ENCODE results near the gene B3GAT2. TPM values are rescaled to one million over a fixed set of nuclear protein-coding genes. Genes with fewer than 3 reads are reported as not detected.

B3GAT2 gene
- total RNA-seq, 4 donors from 2014 or later = 0.21 TPM; not detected in 3

DNA sequence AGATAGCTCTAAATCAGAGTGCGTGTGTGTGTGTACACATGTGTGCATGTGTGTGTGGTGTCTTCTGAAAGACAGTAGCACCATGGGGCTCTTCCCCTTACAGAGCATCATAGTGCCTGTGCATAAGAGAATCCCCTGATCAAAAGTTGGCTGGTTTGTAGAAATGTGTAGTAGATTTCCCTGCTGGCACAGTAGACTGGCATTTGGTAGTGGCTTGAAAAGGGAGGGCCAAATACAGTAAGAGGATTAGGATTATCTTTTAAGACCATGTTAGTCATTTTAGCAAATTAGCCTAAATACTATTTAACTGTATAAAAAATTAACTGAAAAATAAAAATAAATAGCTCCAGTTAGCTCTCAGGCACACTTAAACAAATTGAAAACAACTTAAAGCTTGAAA, 112.6 kb downstream of the B3GAT2 start:
- Histone ChIP-seq H3K9me3 (no peaks in the 10 kb centered on the region), H3K27me3 (no peaks in the 10 kb centered on the region), H3K4me3 (no peak overlapping the region), H3K4me1 (no peaks in the 10 kb centered on the region), H3K36me3 (no peaks in the 10 kb centered on the region), H3K27ac (no peak overlapping the region)
- no peak for DNase-seq (ENCODE audit: low spot score in 2 of 2)
- TF ChIP-seq POLR2A (IDR thresholded peaks at IDR 0.05) (no peak), EP300 (IDR thresholded peaks at IDR 0.05) (no peak), POLR2AphosphoS5 (IDR thresholded peaks at IDR 0.05) (no peak)
- TF ChIP-seq, protein P1, sequence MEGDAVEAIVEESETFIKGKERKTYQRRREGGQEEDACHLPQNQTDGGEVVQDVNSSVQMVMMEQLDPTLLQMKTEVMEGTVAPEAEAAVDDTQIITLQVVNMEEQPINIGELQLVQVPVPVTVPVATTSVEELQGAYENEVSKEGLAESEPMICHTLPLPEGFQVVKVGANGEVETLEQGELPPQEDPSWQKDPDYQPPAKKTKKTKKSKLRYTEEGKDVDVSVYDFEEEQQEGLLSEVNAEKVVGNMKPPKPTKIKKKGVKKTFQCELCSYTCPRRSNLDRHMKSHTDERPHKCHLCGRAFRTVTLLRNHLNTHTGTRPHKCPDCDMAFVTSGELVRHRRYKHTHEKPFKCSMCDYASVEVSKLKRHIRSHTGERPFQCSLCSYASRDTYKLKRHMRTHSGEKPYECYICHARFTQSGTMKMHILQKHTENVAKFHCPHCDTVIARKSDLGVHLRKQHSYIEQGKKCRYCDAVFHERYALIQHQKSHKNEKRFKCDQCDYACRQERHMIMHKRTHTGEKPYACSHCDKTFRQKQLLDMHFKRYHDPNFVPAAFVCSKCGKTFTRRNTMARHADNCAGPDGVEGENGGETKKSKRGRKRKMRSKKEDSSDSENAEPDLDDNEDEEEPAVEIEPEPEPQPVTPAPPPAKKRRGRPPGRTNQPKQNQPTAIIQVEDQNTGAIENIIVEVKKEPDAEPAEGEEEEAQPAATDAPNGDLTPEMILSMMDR (IDR thresholded peaks at IDR 0.05) = no peak
- WGBS = 100% methylated on average over 1 of the region's 1 CpG

DNA sequence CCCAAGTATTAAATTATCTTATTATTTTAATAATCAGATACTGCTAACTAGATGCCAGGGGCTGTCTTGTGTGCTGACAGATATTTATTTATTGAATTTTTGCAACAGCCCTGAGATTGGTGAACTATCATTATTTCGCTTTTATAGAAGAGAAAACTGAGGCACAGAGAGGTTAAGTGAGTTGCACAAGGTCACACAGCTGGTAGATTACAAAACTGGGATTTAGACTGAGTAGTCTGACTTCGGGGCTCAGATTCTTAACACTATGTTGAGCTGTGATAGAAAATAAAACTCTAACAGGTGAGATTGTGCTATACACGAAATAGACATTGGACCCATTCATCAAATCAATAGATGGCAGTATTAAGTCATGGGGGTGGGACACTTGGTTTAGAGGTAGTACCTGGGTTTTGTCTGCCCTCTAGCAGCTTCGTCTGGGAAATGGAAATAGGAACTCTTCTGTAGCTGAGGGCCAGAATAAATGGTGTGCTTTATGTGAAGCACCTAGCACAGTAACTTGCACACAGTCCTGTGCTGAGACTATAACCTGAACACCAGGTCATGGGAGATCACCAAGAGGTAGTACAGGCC, 113.4 kb downstream of the B3GAT2 start:
- no peak overlapping the region for H3K27ac ChIP-seq
- H3K27me3 ChIP-seq = no peaks in the 10 kb centered on the region
- H3K4me1 ChIP-seq = no peaks in the 10 kb centered on the region
- no peaks in the 10 kb centered on the region for H3K9me3 ChIP-seq
- no peaks in the 10 kb centered on the region for H3K36me3 ChIP-seq
- no peak for DNase-seq (ENCODE audit: low spot score in 2 of 2)
- 93% methylated on average over 4 of the region's 4 CpGs for WGBS
- no peak overlapping the region for H3K4me3 ChIP-seq
- TF ChIP-seq POLR2A (IDR thresholded peaks at IDR 0.05) (no peak), POLR2AphosphoS5 (IDR thresholded peaks at IDR 0.05) (no peak), EP300 (IDR thresholded peaks at IDR 0.05) (no peak)
- TF ChIP-seq, protein P1 (IDR thresholded peaks at IDR 0.05) = no peak

DNA sequence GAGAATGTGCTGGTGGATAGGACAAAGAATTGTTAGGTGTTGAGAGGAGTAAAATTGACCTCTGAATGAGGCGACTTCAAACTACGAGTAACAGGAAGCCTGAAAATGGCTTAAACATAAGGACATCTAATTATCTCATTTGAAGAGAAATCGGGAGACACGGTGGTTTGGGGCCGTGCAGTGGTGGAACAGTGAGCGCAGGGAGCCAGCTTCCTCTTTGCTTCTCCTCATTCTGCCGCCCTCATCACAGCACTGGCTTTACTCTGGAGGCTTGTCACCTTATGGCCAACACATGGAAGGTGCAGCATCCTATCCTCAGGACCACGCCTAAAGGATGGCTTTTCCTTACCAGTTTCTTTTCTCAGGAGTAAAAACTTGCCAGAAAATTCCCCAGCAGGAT, 114.3 kb downstream of the B3GAT2 start:
- TF ChIP-seq, protein P1 (IDR thresholded peaks at IDR 0.05) = no peak
- TF ChIP-seq POLR2A (IDR thresholded peaks at IDR 0.05) = no peak
- TF ChIP-seq EP300 (IDR thresholded peaks at IDR 0.05) = no peak
- TF ChIP-seq POLR2AphosphoS5 (IDR thresholded peaks at IDR 0.05) = no peak
- no peak overlapping the region for H3K27ac ChIP-seq
- no peaks in the 10 kb centered on the region for H3K36me3 ChIP-seq
- DNase-seq (ENCODE audit: low spot score in 2 of 2) = no peak
- no peaks in the 10 kb centered on the region for H3K9me3 ChIP-seq
- no peaks in the 10 kb centered on the region for H3K27me3 ChIP-seq
- H3K4me3 ChIP-seq = no peak overlapping the region
- 95% methylated on average over 8 of the region's 8 CpGs for WGBS
- no peaks in the 10 kb centered on the region for H3K4me1 ChIP-seq

DNA sequence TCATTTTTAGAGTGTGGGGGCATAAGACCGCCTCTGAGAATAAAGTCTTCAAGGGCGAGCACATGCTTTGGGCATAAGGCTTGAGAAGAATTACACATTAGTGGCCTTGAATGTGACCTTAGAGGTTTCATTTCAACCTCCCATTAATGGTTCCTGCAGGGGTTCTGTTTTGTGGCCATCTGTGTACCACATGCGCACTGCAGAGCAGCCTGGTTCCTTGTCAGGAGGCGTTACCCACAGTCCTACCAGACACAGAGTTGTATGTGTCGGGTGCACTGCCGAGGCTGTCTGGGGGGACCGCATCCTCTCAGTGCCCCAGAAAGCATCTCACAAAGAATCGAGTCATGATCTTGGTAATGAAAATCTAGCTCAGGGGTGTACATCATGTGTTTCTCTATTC, 115.7 kb downstream of the B3GAT2 start:
- no peaks in the 10 kb centered on the region for H3K4me1 ChIP-seq
- no peak overlapping the region for H3K4me3 ChIP-seq
- no peaks in the 10 kb centered on the region for H3K9me3 ChIP-seq
- no peak overlapping the region for H3K27ac ChIP-seq
- WGBS = 87% methylated on average over 8 of the region's 8 CpGs
- no peak for DNase-seq (ENCODE audit: low spot score in 2 of 2)
- no peaks in the 10 kb centered on the region for H3K27me3 ChIP-seq
- H3K36me3 ChIP-seq = no peaks in the 10 kb centered on the region
- TF ChIP-seq, protein P1 (IDR thresholded peaks at IDR 0.05) = no peak
- TF ChIP-seq POLR2AphosphoS5 (IDR thresholded peaks at IDR 0.05) = no peak

DNA sequence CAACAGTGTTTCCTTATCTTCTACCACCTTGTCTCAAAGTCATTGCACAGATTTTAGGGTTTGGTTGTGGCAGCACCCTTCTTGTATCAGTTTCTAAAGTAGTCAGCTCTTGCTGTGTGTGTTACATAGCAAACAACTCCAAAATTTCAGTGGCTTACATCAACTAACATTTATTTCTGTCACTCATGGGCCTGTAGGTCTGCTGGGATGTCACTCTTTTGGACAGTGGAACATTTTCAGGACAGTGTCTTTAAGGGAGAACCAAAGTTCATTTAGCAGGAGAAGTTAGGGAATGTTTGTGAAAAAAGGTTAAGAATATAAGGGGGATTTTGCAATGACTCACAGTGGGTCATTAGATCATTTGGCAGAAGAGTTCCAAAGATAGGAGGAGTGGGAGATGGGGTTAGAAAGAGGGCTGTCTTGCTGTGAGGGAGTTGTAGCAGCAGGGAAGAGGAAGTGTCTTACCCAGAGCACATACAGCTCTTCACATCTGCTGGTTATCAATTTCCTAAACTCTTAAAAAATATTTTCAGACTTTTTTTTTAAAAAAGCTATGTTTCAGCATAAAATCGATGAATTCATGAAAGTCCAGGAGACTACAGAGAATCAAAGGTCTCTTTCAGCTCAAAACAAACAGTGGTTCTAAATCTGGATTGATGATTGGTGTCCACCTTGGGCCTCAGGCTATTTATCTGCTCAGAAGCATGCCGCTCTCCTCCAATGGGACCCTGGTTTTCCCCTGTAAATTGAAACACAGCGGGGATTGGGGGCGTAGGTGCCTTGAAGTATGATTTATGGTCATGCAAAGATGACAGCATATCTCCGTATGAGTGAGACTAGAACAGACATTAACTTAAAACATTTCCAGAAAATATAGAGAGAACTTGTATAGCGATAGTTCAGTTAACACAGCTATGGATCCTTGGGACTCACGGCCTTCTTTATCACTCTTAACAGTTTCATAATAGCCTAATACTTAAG, 117.3 kb downstream of the B3GAT2 start:
- 88% methylated on average over 7 of the region's 7 CpGs for WGBS
- Histone ChIP-seq H3K4me3 (no peak overlapping the region), H3K27ac (no peak overlapping the region), H3K4me1 (no peaks in the 10 kb centered on the region), H3K27me3 (no peaks in the 10 kb centered on the region), H3K9me3 (no peaks in the 10 kb centered on the region), H3K36me3 (no peaks in the 10 kb centered on the region)
- TF ChIP-seq, protein P1 (IDR thresholded peaks at IDR 0.05) = no peak
- no peak for TF ChIP-seq EP300 (IDR thresholded peaks at IDR 0.05)
- TF ChIP-seq POLR2A (IDR thresholded peaks at IDR 0.05) = no peak
- TF ChIP-seq POLR2AphosphoS5 (IDR thresholded peaks at IDR 0.05) = no peak
- no peak for DNase-seq (ENCODE audit: low spot score in 2 of 2)
